Right forelimb (tissue), 1 donor: ENCODE data around the gene CFAP43.

Experiments
- DNase-seq: peaks from one replicate; pipeline ENCODE4 v3.0.0-alpha.2; 2018

The CFAP43 gene, protein sequence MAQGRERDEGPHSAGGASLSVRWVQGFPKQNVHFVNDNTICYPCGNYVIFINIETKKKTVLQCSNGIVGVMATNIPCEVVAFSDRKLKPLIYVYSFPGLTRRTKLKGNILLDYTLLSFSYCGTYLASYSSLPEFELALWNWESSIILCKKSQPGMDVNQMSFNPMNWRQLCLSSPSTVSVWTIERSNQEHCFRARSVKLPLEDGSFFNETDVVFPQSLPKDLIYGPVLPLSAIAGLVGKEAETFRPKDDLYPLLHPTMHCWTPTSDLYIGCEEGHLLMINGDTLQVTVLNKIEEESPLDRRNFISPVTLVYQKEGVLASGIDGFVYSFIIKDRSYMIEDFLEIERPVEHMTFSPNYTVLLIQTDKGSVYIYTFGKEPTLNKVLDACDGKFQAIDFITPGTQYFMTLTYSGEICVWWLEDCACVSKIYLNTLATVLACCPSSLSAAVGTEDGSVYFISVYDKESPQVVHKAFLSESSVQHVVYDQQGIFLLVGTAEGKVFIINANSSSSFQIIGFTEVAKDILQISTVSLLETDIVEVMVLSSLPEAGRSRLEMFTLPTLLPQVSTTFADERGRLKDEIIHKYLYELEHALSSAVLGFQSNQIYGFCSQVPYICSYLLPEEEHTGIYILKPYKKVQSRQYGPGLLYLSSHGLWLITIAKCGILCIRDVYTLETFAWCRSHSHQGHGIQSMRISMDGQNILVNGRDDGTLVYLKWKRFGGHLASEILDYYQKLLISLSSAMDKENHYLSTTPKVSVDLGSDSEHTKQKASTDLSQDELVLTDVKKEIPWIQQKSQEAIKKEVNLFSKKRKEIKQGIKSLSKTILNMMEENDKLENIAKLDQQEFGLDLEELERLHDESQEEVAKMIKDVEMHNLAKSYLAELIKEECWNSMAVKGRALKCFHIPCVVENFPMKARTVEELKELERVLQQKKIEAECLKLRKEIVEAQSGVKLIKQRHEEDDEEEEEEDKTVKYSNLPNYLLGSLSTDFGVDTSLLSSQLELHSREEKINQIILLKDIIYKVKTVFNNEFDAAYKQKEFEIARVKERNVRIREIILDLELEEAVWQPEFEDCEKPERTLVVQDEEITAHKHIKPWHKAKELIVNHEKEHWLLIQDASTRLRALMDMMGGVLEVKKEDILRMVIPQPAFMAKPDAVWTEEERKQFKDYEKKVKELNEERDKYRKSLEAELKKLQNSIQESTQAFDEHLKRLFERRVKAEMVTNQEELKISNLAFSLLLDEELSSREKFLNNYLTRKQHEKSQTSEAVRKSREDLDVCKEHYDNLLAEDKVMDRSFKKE (N-terminal part only)

DNA sequence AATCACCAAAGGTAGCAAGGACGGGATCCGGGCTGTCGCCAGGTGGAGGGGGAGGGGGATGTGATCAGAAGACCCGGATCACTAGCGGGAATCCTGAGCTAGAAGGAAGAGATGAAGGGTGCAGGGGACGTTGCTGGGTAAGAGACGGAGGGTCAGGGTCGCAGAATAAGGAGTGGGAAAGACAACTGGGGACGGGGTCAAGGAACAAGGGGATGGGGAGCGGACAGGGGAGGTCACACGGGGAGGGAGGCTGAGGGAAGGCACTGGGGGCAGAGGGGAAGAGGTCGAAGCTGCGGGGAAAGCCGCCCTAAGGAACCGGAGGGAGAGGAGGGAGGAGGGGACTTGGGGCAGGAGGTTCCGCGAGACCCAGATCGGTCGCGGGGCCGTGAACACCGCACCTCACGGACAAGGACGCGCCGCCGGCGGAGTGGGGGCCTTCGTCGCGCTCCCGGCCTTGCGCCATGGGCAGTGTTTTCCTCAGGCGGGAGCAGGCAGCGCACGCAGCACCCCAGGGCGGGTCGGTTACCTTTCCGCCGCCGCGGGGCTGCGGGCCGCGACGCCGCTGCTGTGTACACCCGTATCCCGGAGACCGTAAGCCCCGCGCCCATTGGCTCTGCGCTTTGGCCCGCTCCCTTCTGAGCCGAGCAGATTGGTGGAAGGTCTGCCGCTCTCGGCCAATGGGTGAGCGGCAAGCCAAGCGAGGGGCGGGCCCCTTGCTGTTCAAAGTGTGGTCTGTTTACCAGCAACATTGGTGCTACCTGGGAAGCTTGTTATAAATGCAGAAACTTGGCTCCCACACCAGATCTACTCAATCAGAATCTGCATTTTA is at the start of gene CFAP43:
Gene CFAP43, minus strand, starts transcription at position 581 of the 829 bp plus-strand sequence. Its CDS starts 118 bp downstream, at position 463.
- peak; percentile 99 for DNase-seq

DNA sequence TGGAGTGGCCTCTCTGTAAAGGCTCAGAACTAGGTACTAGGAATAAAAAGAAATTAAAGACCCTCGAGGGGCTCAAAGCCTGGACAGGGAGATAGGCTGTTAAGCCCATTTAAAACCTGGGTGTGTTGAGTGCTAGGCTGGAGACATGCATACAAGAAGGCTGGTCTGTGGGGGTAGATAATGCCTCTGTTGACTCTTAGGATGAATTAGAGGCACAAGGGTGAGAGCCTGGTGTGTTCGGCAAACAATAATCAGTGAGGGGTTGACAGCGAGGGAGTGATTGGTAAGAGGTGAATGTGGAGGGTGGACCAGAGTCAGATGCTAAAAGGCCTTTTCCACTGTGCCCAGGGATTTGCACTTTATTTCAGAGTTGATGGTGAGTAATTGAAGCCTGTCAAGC is 49.5 kb upstream of the CFAP43 start:
- DNase-seq = no peak

- DNase-seq = no peak
Measured at GRCh38 chr10:104279550-104280259, 47.5 kb upstream of the CFAP43 start.

DNA sequence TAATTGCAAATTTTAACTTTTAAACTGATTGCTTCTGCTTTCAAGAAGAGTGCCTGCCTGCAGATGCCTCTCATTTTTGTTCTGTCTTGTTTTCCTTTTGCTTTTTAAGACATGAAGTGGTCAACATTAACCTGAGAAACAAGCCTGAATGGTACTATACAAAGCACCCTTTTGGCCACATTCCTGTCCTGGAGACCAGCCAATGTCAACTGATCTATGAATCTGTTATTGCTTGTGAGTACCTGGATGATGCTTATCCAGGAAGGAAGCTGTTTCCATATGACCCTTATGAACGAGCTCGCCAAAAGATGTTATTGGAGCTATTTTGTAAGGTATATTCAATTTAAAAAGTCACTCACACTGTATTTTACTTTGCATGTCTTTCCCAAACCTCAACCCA is 45.6 kb upstream of the CFAP43 start:
- DNase-seq = no peak

DNA sequence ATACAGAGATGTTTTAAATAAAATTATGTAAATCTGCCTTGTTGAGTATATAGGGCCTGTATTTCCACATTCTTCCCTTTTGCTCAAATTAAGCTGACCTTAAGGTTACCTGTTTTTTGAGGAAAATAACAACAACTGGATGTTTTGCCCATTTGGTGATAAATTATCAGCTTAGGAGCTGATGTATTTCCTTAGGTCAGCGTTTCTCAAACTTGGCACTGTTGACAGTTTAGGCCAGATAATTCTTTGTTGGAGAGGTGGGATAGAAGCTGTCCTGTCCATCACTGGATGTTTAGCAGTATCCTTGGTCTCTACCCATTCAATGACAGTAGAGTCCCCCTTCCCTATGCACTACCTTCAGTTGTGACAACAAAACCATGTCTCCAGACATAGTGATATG is 44.0 kb upstream of the CFAP43 start:
- no peak for DNase-seq

DNA sequence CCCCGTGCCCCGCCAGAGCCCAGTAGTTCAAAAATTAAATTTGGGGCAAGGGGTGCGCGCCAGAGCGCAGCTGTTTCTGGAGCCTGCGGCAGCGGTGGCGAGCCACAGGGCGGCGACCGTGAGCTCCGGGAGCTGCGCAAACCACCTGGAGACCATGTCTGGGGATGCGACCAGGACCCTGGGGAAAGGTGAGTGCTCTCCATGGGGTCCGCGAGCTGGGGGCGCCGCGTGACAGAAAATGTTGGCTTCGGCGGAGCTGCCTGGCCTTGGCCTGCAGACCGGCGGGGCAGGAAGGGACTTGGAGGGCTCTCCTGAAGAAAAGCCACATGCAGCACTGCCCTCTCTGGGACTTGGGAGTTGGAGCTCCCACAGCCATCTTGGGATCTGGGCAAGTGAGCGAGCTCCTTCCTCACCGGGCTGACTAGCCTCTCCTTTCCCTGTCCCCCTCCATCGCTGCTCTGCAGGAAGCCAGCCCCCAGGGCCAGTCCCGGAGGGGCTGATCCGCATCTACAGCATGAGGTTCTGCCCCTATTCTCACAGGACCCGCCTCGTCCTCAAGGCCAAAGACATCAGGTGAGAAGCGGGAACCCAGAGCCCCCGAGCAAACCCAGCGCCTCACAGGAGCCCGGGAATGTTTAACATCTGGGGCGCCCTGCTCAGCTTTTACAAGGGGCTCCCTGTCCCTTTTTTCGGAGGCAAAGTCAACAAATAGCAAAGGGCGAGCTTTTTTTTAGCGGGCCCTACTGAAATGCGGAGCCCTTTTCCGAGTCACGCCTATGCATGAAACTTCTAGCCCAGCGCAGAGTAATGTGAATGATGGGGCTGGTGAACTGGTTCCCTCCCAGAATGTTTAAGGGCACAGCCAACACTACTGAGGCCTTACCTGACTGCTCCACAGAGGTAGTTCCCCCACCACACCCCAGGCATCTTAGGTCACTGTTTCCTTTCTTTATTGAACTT is 42.9 kb upstream of the CFAP43 start:
- DNase-seq = peak; percentile 55

DNA sequence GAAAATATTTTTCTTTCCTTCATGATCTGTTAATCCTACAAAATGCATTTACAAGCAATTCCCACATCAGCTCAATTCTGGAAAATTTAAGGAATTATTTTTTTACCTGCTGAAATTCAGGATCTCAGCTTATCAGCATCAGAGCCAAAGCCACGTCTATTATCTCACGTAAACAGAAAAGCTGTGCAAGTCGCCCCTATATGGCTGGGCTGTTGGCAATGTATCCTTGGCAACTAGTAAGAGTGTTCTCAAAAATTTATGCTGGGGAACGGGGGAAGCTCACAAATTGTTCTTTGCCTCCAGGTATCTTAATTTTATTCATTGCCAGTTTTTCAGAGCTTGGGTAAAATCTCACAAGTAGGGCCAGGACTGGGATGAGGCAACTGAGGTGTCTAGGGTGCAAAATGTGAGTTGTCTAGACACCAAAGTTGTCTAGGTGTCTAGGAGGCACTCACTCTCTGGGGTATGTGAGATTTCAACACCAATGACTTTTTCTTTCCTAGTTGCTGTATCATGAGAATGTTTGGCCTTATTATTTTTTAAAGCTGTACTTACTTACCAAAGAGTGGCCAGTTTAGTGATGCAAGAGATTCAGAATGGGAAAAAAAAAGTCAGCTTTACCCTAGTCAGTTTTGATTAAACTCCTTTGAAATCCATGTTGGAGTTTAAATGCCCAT is 41.9 kb upstream of the CFAP43 start:
- DNase-seq = no peak

GRCh38 chr10:104273286-104273685 is 41.1 kb upstream of the CFAP43 start:
- DNase-seq = no peak

DNA sequence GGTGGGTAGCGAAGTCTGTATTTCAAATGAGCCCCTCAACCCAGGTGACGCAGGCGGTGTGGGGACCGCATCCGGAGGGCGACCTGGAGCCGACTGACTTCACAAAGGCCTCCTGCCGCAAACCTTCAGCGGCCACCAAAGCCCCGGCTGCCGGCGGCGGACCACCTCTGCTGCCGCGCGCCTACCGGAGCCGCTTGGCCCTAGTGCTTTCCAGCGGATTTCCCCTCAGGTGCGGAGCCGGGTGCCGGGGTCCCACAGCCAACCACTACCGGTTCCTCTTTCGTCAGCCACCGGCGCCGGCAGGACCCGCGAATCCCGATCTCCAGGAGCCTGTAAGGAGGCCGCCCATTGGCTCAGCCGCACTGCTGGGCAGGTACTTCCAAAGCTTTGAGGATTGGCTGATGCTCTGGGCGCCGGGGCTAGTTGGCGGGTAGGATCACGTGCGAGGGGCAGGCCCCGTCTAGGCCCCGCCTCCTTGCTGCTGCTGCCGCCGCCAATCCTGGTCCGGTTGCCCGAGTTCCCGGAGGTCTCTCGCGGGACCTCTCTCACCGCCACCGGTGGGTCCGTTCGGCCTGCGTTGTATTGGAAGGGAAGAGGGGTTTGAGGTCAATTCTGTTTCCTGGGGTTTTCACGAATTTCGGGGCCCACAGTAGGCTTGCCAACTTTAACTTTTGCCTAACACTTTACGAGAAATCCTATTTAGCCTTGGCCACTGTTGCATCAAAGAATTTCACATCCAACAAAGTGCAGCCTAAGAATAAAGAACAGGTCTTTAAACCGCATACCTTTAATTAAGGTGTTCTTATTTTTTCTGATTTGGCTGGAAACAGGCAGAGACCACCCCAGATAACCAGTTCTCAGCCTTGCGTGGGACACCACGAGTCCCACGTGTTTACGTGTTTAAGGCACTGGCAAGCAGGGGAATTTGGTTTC is 36.8 kb upstream of the CFAP43 start, which contains the start of gene GSTO2:
Gene GSTO2, plus strand, starts transcription at position 472 of the 933 bp plus-strand sequence. CDS start 5,732 bp downstream, outside the sequence.
- peak; percentile 98 for DNase-seq

DNA sequence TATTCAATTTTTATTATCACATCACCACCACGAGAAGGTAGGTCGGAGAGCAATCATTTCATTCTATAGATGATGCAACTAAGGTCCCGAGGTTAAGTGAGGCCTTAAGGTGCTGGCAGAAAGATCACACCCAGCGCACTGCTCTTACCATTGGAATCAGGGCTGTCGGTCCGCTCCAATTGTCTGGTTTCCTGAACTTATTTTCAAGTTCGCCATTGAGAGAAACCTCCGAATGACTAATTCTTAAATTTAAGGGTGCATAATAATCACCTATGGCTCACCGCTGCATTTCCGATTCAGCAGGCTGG is 36.2 kb upstream of the CFAP43 start:
- DNase-seq = no peak

DNA sequence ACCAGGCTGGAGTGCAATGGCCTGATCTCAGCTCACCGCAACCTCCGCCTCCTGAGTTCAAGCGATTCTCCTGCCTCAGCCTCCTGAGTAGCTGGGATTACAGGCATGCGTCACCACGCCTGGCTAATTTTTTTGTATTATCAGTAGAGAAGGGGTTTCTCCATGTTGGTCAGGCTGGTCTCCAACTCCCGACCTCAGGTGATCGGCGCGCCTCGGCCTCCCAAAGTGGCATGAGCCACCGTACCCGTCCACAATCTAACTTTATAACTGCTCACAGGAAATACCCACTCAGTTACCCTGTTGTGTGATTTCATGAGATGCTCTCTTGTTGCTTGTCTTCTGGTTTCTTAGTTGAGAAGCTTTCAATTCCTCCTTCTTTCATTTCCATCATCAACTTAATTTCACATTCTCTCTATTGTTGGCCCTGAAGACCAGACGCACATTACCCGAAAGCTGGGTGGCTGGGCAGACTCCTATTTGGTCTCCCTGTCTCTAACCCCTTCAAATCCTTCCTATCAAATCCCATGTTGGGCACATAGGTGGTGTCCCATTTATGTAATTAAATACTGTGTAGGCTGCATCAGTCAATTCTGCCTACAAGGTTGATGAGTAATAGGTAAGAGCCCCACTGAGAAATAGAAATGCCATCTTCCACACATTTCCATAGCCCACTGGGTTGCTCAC is 35.7 kb upstream of the CFAP43 start:
- no peak for DNase-seq

- DNase-seq = no peak
Measured at GRCh38 chr10:104264783-104265182, 32.6 kb upstream of the CFAP43 start.

DNA sequence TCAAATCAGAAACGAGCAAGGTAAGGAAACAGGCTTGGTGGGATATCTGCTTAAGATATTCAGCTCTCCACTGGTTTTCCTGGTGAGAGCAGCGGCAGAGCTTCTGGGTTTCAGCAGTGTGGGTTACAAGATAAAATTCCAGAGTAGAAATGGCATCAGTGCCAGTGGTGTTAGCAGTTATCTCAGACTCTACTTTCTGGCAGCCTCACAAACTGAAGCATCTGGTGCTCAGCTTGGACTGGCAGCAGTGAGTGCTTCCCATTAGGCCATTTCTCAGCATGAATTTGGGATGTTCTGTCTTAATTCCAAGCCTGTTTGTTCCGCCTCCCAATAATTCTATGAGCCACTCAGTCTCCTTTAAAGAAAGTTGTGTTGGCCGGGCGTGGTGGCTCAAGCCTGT is 29.9 kb upstream of the CFAP43 start:
- no peak for DNase-seq

DNA sequence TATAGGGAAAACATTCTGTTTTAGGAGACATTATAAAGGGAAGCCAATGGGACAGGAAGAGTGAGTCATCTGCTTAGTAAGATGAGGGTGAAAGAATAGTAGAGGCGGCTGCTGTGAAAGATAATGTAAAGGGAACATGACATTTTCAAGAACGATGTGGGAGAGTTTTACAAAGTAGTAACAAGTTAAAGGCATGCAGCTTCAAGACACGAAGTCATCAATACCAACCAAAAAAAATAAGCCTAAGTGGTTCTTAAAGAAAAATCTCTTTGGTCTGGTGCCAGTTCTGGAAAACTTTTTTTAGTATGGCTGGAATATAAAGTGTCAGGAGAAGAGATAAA is 28.6 kb upstream of the CFAP43 start:
- DNase-seq = no peak

DNA sequence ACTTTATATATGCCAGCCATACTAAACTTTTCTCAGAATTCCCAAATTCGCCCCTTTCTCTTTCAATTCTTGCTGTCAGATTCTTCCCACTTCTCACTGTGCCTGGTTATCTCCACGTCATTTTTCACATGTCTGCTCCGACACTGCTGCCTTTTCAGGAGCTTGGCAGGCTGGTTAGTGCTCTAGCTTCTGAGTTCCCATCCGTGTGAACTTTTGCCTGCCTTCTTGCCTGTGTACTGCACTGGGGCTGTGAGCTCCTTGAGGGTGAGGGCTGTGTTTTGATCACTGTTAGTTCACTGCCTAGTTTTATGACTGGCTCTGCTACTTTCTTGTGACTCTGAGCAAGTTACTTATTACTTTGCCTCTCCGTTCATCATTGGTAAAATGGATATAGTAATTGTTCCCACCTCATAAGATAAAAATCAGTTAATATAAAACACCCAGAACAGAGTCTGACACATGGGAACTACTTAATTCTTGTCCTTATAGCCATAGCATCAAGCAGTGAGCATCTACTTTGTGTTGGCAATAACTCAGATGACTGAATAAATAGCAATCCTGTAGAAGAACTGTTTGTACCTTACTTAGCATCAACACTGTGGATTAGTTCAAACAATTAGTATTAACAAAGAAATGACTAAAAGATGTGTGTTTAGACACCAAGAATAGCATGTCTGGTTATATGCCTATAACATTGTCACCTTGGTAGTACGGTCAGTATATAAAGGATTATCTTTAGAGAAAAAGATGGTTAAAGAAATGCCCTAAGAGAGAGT is 28.0 kb upstream of the CFAP43 start:
- DNase-seq = no peak

- DNase-seq = no peak
Measured at GRCh38 chr10:104259456-104259855, 27.3 kb upstream of the CFAP43 start.

DNA sequence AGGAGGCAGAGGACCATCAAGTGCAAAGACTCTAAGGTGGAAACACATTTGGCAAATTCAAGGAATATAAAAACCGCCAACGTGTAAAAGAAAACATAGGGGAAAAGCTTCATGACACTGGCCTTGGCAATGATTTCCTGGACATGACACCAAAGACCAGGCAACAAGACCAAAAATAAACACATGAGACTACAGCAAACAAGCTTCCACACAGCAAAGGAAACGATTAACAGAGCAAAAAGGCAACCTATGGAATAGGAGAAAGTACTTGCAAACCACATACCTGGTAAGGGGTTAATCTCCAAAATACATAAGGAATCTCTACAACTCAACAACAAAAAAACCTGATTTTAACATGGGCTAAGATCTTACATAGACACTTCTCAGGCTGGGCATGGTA is 26.0 kb upstream of the CFAP43 start:
- DNase-seq = no peak
